HepG2 (cell line): ENCODE results near the gene SESN3.

Experiments
- DPF2 ChIP-seq: sonication (generic); formaldehyde crosslinking; IDR thresholded peaks from 2 replicates; pipeline ENCODE4 v1.4.0; 2020; ENCODE audit warnings: mild to moderate bottlenecking, low read depth, missing genetic modification reagents, borderline replicate concordance
- GABPB1 ChIP-seq: IDR thresholded peaks from 2 replicates; pipeline ENCODE4 v1.6.1; 2016; ENCODE audit warnings: mild to moderate bottlenecking, missing genetic modification reagents, moderate library complexity, missing compliant biosample characterization
- GATAD1 ChIP-seq: IDR thresholded peaks from 2 replicates; pipeline ENCODE4 v1.6.1; 2016; ENCODE audit warnings: missing genetic modification reagents, missing compliant biosample characterization
- PATZ1 ChIP-seq: sonication (generic); formaldehyde crosslinking; IDR thresholded peaks from 2 replicates; pipeline ENCODE4 v1.4.0; 2020; ENCODE audit warnings: missing genetic modification reagents
- ZNF280B ChIP-seq: sonication (generic); formaldehyde crosslinking; IDR thresholded peaks from 2 replicates; pipeline ENCODE4 v1.5.0; 2020; ENCODE audit warnings: missing genetic modification reagents, mild to moderate bottlenecking, borderline replicate concordance
- ZNF609 ChIP-seq: sonication (generic); formaldehyde crosslinking; IDR thresholded peaks from 2 replicates; pipeline ENCODE4 v1.4.0; 2020; ENCODE audit warnings: mild to moderate bottlenecking, missing genetic modification reagents, borderline replicate concordance

- TF ChIP-seq PATZ1: no peak
- TF ChIP-seq ZNF609 (CRISPR knock-in tag): no peak
- TF ChIP-seq GABPB1 (CRISPR knock-in tag): no peak
- TF ChIP-seq ZNF280B (CRISPR knock-in tag): no peak
- TF ChIP-seq DPF2 (CRISPR knock-in tag): no peak
- TF ChIP-seq GATAD1 (CRISPR knock-in tag): no peak
Measured at GRCh38 chr11:95222817-95223216, 8.2 kb downstream of the SESN3 start.
